Right cardiac atrium (tissue), 5 donors: Measurements from ENCODE around the gene DNAH5. TPM values are rescaled to one million over a fixed set of nuclear protein-coding genes. Genes with fewer than 3 reads are reported as not detected.

Experiments used
- ATAC-seq, 2 donors: fragments of 200-7000 bp; cut with Tn5 transposase; one replicate each; pipeline versions ENCODE4 v1.8.0 to v1.9.1; 2020; ENCODE audit warnings: moderate library complexity in 2 of 2, mild to moderate bottlenecking in 1 of 2
- DNase-seq, 3 donors: peaks; one replicate each; pipeline ENCODE4 v3.0.0-alpha.2; 2020
- H3K27ac ChIP-seq: one replicate; pipeline ENCODE4 v1.5.1; 2013; ENCODE audit warnings: mild to moderate bottlenecking, low read length, control low read depth, moderate library complexity
- H3K27me3 ChIP-seq: one replicate; pipeline ENCODE4 v1.6.1; 2013; ENCODE audit not compliant: control insufficient read depth, insufficient read depth
- H3K4me1 ChIP-seq: one replicate; pipeline ENCODE4 v1.6.1; 2013; ENCODE audit warnings: low read length; ENCODE audit not compliant: control insufficient read depth, insufficient read depth
- H3K4me3 ChIP-seq: one replicate; pipeline ENCODE4 v1.5.1; 2013; ENCODE audit warnings: low read length, control low read depth
- H3K9me3 ChIP-seq: one replicate; pipeline ENCODE4 v1.6.1; 2013; ENCODE audit warnings: low read length; ENCODE audit not compliant: control insufficient read depth
- WGBS: extraction: QIAGEN DNeasy Blood & Tissue Kit; methylation state at CpG from one replicate; pipeline ENCODE4 v1.1.7; 2013; 5-methylcytosine and 5-hydroxymethylcytosine counted together
- intact Hi-C, 4 donors: fragments of 100-400 bp; cut with DNase I; formaldehyde crosslinking; loops; one replicate each; pipeline versions ENCODE4 v1.11.0 to v1.14.0; 2022 to 2023
- polyA plus RNA-seq: library from polyadenylated mRNA; stranded (reverse); fragments of 200-250 nt; gene quantifications from one replicate; pipeline ENCODE4 v1.2.3, GENCODE V29; 2013
- total RNA-seq, 4 donors: library from RNA; stranded (reverse); fragmentation: NEBNext Ultra II Directional; extraction: Animal tissue kit (Norgen Biotek cat#: 25700); gene quantifications; one replicate each; pipeline ENCODE4 v1.2.1, GENCODE V29; 2021
- donor health status: healthy with polysubstance abuse.
- donor health status: DM: no; HTN: yes; CAD: no.
- donor health status: DM: no; HTN: no; CAD: no.
- donor health status: DM: no; HTN: yes; CAD: no; lungs with severe emphysema.
- donor health status: DM: yes; HTN: yes; CAD: no.

The DNAH5 gene
- total and polyA plus RNA-seq, 5 donors = 0.02 to 0.61 (median 0.12) TPM

GRCh38 chr5:13708432-13708831 is 236.1 kb downstream of the DNAH5 start:
- Histone ChIP-seq H3K27ac (no peak overlapping the region), H3K27me3 (no peaks in the 10 kb centered on the region), H3K4me1 (no peaks in the 10 kb centered on the region), H3K4me3 (no peak overlapping the region), H3K9me3 (no peaks in the 10 kb centered on the region)
- DNase-seq (no peak), ATAC-seq (no peak)
- 63% methylated on average over 2 of the region's 2 CpGs for WGBS
- intact Hi-C loops = no loop called here

GRCh38 chr5:13704396-13704795 is 240.1 kb downstream of the DNAH5 start:
- Histone ChIP-seq H3K27me3 (no peaks in the 10 kb centered on the region), H3K4me1 (no peaks in the 10 kb centered on the region), H3K4me3 (no peak overlapping the region), H3K9me3 (no peaks in the 10 kb centered on the region), H3K27ac (no peak overlapping the region)
- no peak for DNase-seq
- WGBS = 64% methylated on average over 4 of the region's 4 CpGs
- no peak for ATAC-seq
- intact Hi-C loops = no loop called here

- H3K27ac ChIP-seq = no peak overlapping the region
- DNase-seq (no peak), ATAC-seq (no peak)
- H3K27me3 ChIP-seq = no peaks in the 10 kb centered on the region
- H3K4me1 ChIP-seq = no peaks in the 10 kb centered on the region
- WGBS = 82% methylated on average over 6 of the region's 6 CpGs
- intact Hi-C loops = no loop called here
- H3K4me3 ChIP-seq = no peak overlapping the region
- peaks cover 3% of the 10 kb centered on the region for H3K9me3 ChIP-seq
These were observed 243.9 kb downstream of the DNAH5 start for GRCh38 chr5:13700626-13701025.

GRCh38 chr5:13698885-13699284 is 245.6 kb downstream of the DNAH5 start:
- WGBS = 62% methylated on average over 3 of the region's 3 CpGs

GRCh38 chr5:13695076-13695712 is 249.3 kb downstream of the DNAH5 start:
- Histone ChIP-seq H3K4me3 (no peak overlapping the region), H3K4me1 (no peaks in the 10 kb centered on the region), H3K27ac (no peak overlapping the region), H3K27me3 (no peaks in the 10 kb centered on the region), H3K9me3 (peaks cover 6% of the 10 kb centered on the region)
- 54% methylated on average over 9 of the region's 9 CpGs for WGBS
- intact Hi-C loops = no loop called here
- no peak for ATAC-seq
- no peak for DNase-seq

More at GRCh38 chr5:13698885-13699284, 245.6 kb downstream of the DNAH5 start:
- DNase-seq (no peak), ATAC-seq (no peak)
- intact Hi-C loops = no loop called here
- Histone ChIP-seq H3K4me1 (no peaks in the 10 kb centered on the region), H3K27ac (no peak overlapping the region), H3K27me3 (no peaks in the 10 kb centered on the region), H3K4me3 (no peak overlapping the region), H3K9me3 (peaks cover 6% of the 10 kb centered on the region)

- no peaks in the 10 kb centered on the region for H3K27me3 ChIP-seq
- no peaks in the 10 kb centered on the region for H3K4me1 ChIP-seq
- H3K4me3 ChIP-seq = no peak overlapping the region
- H3K27ac ChIP-seq = no peak overlapping the region
- intact Hi-C loops = no loop called here
- peaks cover 7% of the 10 kb centered on the region for H3K9me3 ChIP-seq
- DNase-seq = no peak
- ATAC-seq = no peak
These were observed 252.3 kb downstream of the DNAH5 start for GRCh38 chr5:13692172-13692571.

- intact Hi-C loops = no loop called here
- no peak for ATAC-seq
- H3K4me1 ChIP-seq = no peaks in the 10 kb centered on the region
- H3K27ac ChIP-seq = no peak overlapping the region
- no peaks in the 10 kb centered on the region for H3K27me3 ChIP-seq
- no peak overlapping the region for H3K4me3 ChIP-seq
- peaks cover under 1% of the 10 kb centered on the region for H3K9me3 ChIP-seq
- 83% methylated on average over 4 of the region's 4 CpGs for WGBS
- DNase-seq = no peak
These were observed 268.0 kb downstream of the DNAH5 start for GRCh38 chr5:13676531-13676930.

GRCh38 chr5:13674391-13674790 is 270.1 kb downstream of the DNAH5 start:
- H3K4me1 ChIP-seq = no peaks in the 10 kb centered on the region
- intact Hi-C loops = no loop called here
- no peak for DNase-seq
- no peak overlapping the region for H3K4me3 ChIP-seq
- no peak for ATAC-seq
- H3K9me3 ChIP-seq = no peaks in the 10 kb centered on the region
- no peak overlapping the region for H3K27ac ChIP-seq
- no peaks in the 10 kb centered on the region for H3K27me3 ChIP-seq

GRCh38 chr5:13673511-13673910 is 271.0 kb downstream of the DNAH5 start:
- Histone ChIP-seq H3K4me1 (no peaks in the 10 kb centered on the region), H3K4me3 (no peak overlapping the region), H3K27me3 (no peaks in the 10 kb centered on the region), H3K27ac (no peak overlapping the region), H3K9me3 (no peaks in the 10 kb centered on the region)
- intact Hi-C loops = no loop called here
- 52% methylated on average over 3 of the region's 3 CpGs for WGBS
- no peak for DNase-seq
- ATAC-seq = no peak

- DNase-seq = no peak
- peaks cover 5% of the 10 kb centered on the region for H3K9me3 ChIP-seq
- 66% methylated on average over 3 of the region's 3 CpGs for WGBS
These were observed 280.1 kb downstream of the DNAH5 start for GRCh38 chr5:13664377-13664776.

GRCh38 chr5:13662626-13663025 is 281.9 kb downstream of the DNAH5 start:
- Histone ChIP-seq H3K27me3 (no peaks in the 10 kb centered on the region), H3K27ac (no peak overlapping the region), H3K4me3 (no peak overlapping the region), H3K4me1 (no peaks in the 10 kb centered on the region), H3K9me3 (peaks cover 5% of the 10 kb centered on the region)
- intact Hi-C loops = no loop called here
- DNase-seq (no peak), ATAC-seq (no peak)

More at GRCh38 chr5:13664377-13664776, 280.1 kb downstream of the DNAH5 start:
- Histone ChIP-seq H3K4me1 (no peaks in the 10 kb centered on the region), H3K27ac (no peak overlapping the region), H3K4me3 (no peak overlapping the region), H3K27me3 (no peaks in the 10 kb centered on the region)
- intact Hi-C loops = no loop called here
- ATAC-seq = no peak

- 48% methylated on average over 1 of the region's 1 CpG for WGBS
- intact Hi-C loops = no loop called here
- no peaks in the 10 kb centered on the region for H3K4me1 ChIP-seq
- H3K27ac ChIP-seq = no peak overlapping the region
- DNase-seq (no peak), ATAC-seq (no peak)
- no peaks in the 10 kb centered on the region for H3K27me3 ChIP-seq
- no peaks in the 10 kb centered on the region for H3K9me3 ChIP-seq
- no peak overlapping the region for H3K4me3 ChIP-seq
These were observed 283.2 kb downstream of the DNAH5 start for GRCh38 chr5:13661272-13661671.
